Measurements from ENCODE around the gene PRKCZ.

The PRKCZ gene

DNA sequence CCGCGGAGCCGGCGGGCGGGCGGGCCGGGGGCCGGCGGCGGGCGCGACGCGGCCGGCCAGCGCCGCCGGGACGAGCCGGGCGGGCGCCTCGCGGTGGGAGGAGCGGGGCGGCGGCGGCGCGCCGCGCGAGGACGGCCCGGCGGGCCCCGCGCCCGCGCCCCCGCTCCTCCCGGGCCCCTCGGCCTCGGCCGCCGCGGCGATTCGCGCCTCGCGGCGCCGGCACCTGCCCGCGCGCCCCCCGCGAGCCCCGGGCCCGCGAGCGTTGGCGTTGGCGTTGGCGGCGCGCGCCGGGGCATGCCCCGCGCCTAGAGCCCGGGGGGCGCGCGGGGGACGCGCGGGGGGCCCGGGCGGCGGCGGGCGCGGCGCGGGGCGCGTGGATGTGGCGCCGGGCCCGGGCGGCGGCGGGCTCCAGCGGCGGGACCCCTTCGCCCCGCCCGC, 178.0 kb downstream of the PRKCZ start, which contains the start of gene SKI:
Gene SKI (plus strand): TSS at position 163 of the 438 bp plus-strand sequence. CDS start 448 bp downstream, outside the sequence.
- no peak for ATAC-seq
- Mint-ChIP-seq H3K27ac (peak within 1 kb of the TSS; percentile 91 to 97), H3K4me1 (peaks cover 43% of the 10 kb centered on the region), H3K9me3 (no peaks in the 10 kb centered on the region), H3K27me3 (peaks cover 9% of the 10 kb centered on the region), H3K4me3 (peak within 1 kb of the TSS; percentile 94 to 98)
- DNase-seq = no peak

DNA sequence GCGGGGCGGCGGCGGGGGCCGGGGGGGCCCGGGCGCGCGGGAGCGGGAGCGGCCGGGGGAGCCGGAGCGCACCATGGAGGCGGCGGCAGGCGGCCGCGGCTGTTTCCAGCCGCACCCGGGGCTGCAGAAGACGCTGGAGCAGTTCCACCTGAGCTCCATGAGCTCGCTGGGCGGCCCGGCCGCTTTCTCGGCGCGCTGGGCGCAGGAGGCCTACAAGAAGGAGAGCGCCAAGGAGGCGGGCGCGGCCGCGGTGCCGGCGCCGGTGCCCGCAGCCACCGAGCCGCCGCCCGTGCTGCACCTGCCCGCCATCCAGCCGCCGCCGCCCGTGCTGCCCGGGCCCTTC, 178.5 kb downstream of the PRKCZ start:
- ATAC-seq (no peak), DNase-seq (no peak)
- peaks cover 48% of the 10 kb centered on the region for H3K4me1 Mint-ChIP-seq
- peak overlapping the region in 1 of 2 donors; percentile 97 for H3K27ac Mint-ChIP-seq
- H3K27me3 Mint-ChIP-seq = peaks cover 9% of the 10 kb centered on the region
- H3K9me3 Mint-ChIP-seq = no peaks in the 10 kb centered on the region
- peak overlapping the region; percentile 94 to 98 for H3K4me3 Mint-ChIP-seq

DNA sequence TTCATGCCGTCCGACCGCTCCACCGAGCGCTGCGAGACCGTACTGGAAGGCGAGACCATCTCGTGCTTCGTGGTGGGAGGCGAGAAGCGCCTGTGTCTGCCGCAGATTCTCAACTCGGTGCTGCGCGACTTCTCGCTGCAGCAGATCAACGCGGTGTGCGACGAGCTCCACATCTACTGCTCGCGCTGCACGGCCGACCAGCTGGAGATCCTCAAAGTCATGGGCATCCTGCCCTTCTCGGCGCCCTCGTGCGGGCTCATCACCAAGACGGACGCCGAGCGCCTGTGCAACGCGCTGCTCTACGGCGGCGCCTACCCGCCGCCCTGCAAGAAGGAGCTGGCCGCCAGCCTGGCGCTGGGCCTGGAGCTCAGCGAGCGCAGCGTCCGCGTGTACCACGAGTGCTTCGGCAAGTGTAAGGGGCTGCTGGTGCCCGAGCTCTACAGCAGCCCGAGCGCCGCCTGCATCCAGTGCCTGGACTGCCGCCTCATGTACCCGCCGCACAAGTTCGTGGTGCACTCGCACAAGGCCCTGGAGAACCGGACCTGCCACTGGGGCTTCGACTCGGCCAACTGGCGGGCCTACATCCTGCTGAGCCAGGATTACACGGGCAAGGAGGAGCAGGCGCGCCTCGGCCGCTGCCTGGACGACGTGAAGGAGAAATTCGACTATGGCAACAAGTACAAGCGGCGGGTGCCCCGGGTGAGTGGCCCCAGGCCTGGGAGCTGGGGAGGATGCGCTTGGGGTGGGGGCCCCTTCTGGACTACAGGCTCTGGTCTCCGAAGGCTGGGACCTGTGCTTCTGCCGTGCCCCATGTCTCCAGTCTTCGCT, 179.0 kb downstream of the PRKCZ start:
- Mint-ChIP-seq H3K27me3 (peaks cover 9% of the 10 kb centered on the region), H3K4me1 (peaks cover 54% of the 10 kb centered on the region), H3K9me3 (no peaks in the 10 kb centered on the region), H3K4me3 (peak overlapping the region; percentile 94 to 98), H3K27ac (peak overlapping the region; percentile 91 to 97)
- ATAC-seq = peak; percentile 29
- DNase-seq = peak; percentile 69 to 74

DNA sequence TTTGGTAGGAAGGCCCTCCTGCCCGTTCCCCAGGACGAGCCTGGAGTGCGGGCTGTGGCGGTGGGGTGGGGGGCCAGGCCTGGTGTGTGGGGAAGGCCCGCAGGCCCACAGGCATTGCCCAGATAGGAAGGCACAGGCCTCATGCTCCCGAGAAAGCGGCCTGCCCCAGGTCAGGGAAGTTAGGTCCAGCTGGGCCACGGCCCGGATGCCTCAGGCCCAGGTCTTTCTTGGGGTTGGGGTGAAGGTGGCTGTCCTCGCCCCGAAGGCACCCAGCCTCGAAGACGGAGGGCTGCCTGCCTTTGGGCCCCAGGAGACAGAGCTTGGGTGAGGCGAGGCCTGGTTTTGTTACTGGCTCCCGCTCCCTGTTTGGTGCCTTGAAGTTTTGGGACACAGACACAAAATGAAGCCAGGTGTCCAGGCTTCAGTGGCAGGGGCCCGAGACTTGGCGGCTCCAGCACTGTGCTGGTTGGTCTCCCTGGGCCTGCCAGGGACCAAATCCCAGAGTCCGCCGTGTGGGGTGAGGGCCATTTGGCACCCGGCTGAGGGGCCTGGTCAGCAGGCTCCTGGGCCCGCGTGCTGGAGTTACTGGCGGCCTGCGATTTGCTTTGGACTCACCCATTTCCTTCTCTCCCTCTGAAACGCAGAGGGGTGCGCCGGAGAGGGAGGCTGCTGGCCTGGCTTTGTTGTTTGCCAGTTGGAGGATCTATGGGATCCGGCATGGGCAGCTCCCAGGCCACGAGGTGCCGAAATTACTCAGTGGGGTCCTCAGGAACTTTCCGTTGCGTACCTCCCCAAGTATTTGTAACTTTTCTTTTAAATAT, 179.9 kb downstream of the PRKCZ start:
- peaks cover 63% of the 10 kb centered on the region for H3K4me1 Mint-ChIP-seq
- ATAC-seq (no peak), DNase-seq (no peak)
- H3K27ac Mint-ChIP-seq = peak overlapping the region; percentile 91 to 97
- peak overlapping the region; percentile 94 to 98 for H3K4me3 Mint-ChIP-seq
- H3K9me3 Mint-ChIP-seq = no peaks in the 10 kb centered on the region
- H3K27me3 Mint-ChIP-seq = peaks cover 9% of the 10 kb centered on the region

DNA sequence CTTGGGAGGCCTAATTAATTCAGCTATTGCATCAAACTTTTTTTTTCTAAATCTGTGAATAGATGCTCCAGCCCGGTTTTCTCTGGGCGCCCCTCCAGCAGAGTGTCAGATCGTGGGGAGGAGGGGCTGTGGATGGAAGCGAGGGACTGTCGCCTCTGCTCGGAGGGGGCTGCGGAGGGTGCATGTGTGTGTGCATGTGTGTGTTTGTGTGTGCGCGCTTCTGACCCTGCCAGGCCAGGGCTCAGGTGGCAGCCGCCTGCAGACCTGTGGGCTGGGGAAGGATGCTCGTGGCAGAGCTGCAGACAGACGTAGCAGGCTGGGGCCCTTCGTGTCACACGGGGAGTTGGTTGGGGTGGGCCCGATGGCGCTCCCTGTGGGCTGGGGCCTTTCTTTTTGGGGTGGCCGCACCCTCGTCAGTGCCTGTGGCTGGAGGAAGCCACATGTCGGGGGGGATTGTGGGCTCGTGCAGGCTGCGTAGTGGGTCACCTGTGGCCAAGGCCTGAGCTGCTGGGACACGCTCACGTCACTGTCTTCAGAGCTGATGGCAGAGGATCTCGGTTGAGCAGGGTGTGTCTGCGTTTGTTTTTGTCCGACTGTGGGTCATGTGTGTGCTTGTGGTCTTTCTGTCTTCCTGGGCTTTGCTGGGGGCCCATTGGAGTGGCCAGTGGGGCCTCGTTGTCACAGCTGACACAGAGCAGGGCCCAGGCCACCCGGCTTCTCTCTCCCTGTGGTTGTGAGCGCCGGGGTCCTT, 180.7 kb downstream of the PRKCZ start:
- Mint-ChIP-seq H3K4me3 (peak overlapping the region; percentile 94 to 98), H3K9me3 (no peaks in the 10 kb centered on the region), H3K27ac (peak overlapping the region; percentile 96 to 97), H3K4me1 (peaks cover 71% of the 10 kb centered on the region), H3K27me3 (peaks cover 8% of the 10 kb centered on the region)
- DNase-seq = peak; percentile 49 to 57
- ATAC-seq = no peak

DNA sequence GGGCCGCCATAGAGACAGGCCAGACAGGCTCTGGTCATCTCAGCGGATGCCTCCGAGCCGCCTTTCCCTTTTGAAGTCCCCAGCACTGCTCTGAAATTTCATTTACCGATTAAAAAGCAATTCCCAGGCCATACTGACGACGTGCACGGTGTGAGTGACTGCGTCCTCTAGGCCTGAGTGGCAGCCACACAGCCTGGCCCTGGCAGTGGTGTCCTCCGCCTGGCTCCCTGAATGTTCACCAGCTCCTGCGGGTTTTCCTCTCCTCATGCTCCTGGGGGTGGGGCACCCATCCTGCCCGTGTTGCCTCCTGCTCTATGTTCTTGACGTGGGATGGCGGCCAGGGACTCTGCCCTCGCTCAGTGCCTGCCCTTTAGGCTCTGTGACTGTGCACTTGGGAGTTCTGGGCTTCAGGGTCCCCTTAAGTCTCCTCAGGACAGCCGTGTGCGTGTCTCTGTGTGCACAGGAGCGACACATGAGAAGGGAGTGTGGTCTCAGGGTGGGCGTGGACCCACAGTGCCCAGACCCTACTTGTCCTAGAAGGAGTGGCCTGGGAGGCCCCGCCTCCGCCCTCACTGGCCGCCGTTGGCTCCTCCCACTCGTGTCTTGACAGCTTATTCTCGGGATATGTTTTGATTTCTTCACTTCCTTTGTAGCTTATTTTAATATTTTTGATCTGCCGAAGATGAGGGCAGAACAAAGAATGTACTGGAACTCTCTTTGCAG, 181.5 kb downstream of the PRKCZ start:
- Mint-ChIP-seq H3K4me3 (peak overlapping the region; percentile 94 to 98), H3K9me3 (no peaks in the 10 kb centered on the region), H3K27ac (peak overlapping the region; percentile 96 to 97), H3K27me3 (peaks cover under 1% of the 10 kb centered on the region), H3K4me1 (peaks cover 72% of the 10 kb centered on the region)
- no peak for ATAC-seq
- DNase-seq = peak; percentile 51 to 67

DNA sequence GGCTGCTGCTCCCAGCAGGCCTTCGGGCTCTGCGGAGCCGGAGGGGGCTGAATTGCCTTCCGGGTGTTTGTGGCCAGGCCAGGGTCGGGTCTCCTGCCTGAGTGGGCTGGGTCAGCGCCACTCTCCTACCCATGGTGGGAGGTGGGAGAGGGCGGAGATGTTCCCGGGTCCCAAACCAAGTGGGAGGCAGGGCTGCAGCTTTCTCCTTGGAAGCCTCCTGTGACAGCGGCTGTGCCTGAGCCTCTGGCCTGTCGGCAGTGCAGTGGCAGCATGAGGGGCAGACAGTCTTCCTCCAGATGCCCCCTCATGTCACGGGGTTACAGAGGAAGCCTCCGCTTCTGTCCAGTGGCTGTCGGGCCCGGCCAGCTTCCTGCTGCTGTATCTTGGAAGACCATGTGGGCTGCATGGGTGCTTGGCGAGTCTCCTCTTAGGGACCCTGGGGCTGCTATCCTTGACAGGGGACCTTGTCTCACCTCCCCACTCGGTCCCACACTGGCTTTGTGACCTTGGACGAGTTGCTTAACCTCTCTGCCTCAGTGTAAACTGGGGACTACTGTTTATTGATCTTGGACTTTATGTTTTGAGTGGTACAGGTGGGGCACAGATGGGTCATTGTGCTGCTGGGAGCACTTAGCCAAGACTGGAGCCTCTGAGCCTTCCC, 182.2 kb downstream of the PRKCZ start:
- Mint-ChIP-seq H3K27me3 (no peaks in the 10 kb centered on the region), H3K9me3 (no peaks in the 10 kb centered on the region), H3K4me3 (peak overlapping the region; percentile 94 to 98), H3K27ac (peak overlapping the region; percentile 96 to 97), H3K4me1 (peaks cover 78% of the 10 kb centered on the region)
- ATAC-seq (no peak), DNase-seq (no peak)

DNA sequence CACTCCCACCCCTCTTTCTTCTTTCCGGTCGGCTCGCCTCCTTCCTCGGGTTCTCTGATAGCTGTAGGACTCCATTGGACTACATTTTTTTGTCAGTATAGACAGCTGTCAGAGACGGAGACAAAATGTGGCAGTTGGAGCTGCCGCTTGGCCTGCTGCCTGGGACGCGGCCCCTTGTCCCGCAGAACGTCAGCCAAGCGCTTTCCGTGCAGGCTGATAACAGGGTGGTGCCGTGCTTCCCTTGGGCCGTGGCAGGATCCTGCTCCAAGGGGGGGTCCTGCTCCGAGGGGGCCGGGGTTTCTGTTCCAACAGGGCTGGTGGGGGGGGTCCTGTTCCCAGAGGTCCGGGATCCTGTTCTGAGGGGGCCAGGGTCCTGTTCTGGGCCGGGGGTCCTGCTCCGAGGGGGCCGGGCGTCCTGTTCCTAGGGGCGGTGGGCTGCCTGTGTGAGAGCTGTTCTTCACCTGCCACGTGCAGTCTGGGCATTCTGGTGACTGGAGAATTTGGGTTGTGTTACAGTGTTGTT, 182.8 kb downstream of the PRKCZ start:
- Mint-ChIP-seq H3K27ac (peak overlapping the region in 1 of 2 donors; percentile 74), H3K4me3 (peak overlapping the region; percentile 94 to 98), H3K9me3 (no peaks in the 10 kb centered on the region), H3K4me1 (peaks cover 84% of the 10 kb centered on the region), H3K27me3 (no peaks in the 10 kb centered on the region)
- ATAC-seq (no peak), DNase-seq (no peak)

DNA sequence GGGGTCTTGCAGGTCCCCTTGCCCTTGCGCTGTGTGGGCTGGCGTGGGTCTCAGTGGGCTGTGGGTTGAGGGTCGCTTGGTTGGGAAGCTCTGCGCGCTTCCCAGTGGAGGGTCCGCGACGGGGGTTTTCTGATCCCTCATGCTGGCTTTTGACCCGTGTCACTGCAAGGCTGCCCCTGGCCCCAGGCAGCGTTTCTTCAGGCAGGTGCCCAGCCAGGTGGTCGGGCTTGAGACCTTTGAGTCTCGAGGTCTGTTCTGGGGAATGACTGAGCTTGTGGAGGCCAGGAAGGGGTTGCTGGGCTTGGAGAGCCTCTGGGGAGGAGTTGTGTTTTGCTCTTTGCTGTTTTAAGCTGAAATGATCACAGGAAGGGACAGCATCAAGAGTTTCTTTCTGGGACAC, 183.3 kb downstream of the PRKCZ start:
- peaks cover 89% of the 10 kb centered on the region for H3K4me1 Mint-ChIP-seq
- H3K27ac Mint-ChIP-seq = peak overlapping the region; percentile 74 to 83
- no peaks in the 10 kb centered on the region for H3K27me3 Mint-ChIP-seq
- ATAC-seq = no peak
- DNase-seq = no peak
- H3K9me3 Mint-ChIP-seq = no peaks in the 10 kb centered on the region
- H3K4me3 Mint-ChIP-seq = peak overlapping the region; percentile 81 to 94

DNA sequence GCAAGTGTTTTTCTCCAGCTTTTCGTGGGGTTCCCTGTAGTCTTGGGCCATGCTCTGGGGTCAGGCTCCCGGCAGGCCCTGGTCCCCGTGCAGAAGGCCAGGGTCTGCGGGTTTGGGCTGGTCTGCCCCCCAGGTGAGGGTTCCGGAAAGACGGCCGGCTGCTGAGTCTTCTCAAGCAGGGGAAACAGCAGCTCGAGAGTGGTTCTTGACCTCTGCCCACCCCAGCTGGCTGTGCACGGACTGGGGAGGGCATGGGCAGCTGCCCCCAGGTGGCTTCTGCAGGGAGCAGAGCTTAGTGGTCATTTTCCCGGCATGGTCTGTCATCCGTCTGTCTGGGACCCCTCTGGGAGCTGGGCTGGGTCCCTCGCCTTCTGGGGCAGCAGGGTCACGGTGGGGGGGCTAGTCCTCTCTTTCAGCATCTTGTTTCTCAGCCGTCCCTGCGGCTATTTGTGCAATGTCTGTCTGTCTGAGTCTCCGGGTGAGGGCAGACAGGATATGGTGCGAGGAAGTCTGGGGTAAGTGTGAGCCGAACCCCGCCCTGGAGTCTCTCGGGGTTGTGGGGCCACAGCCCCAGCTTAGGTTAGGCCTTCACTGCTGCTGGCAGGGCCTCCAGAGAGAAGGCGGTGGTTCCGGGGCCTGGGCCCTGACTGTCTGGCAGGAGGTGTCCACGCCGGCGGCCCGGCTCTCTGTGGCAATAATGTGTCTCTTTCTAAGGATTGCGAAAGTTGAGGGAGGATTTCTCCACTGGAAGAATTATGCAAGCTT, 184.0 kb downstream of the PRKCZ start:
- no peaks in the 10 kb centered on the region for H3K9me3 Mint-ChIP-seq
- H3K4me1 Mint-ChIP-seq = peaks cover 95% of the 10 kb centered on the region
- H3K27ac Mint-ChIP-seq = peak overlapping the region; percentile 88 to 95
- ATAC-seq = peak; percentile 84
- H3K4me3 Mint-ChIP-seq = peak overlapping the region; percentile 81 to 94
- H3K27me3 Mint-ChIP-seq = no peaks in the 10 kb centered on the region
- peak; percentile 56 to 72 for DNase-seq

DNA sequence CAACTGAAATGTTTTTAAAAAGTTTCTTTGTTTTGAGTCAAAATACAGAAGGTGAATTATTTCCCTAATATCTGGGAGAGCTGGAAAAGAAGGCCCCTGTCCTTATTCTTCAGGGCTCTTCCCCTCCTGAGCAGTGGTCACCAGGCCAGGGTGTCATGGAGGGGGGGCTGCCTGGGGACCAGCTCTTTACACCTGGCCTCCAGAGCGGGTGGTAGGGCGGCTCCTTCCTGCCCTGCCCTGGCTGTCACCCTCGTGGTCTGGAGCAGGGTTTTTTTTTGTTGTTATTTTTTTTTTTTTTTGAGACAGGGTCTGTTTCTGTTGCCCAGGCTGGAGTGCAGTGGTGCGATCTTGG, 184.5 kb downstream of the PRKCZ start:
- Mint-ChIP-seq H3K27me3 (no peaks in the 10 kb centered on the region), H3K27ac (peak overlapping the region; percentile 88 to 95), H3K9me3 (no peaks in the 10 kb centered on the region), H3K4me3 (peak overlapping the region; percentile 81 to 94), H3K4me1 (peaks cover 95% of the 10 kb centered on the region)
- ATAC-seq = peak; percentile 49
- no peak for DNase-seq

Measured in stimulated activated naive CD8-positive, alpha-beta T cell treated with anti-CD3 and anti-CD28 coated beads, Interleukin-15, amount 100 ng/mL, for 72 hours (primary cell).